RWPE2 (cell line): ENCODE measurements around the gene CNOT6.

Experiments used
- ATAC-seq: fragments of 200-7000 bp; cut with Tn5 transposase; 3 replicates; pipeline ENCODE4 v1.9.1; 2021; ENCODE audit warnings: low read depth
- DNase-seq: peaks from one replicate; pipeline ENCODE4 v3.0.0-alpha.2; 2020; ENCODE audit warnings: low spot score
- H3K27ac ChIP-seq: fragments of 450-650 bp; 2 replicates; pipeline ENCODE4 v1.5.1; 2017; ENCODE audit warnings: mild to moderate bottlenecking; ENCODE audit not compliant: poor library complexity, severe bottlenecking
- H3K27me3 ChIP-seq: fragments of 250-450 bp; sonication (Bioruptor Pico); 2 replicates; pipeline ENCODE4 v1.5.1; 2021; ENCODE audit warnings: mild to moderate bottlenecking, moderate library complexity; ENCODE audit not compliant: insufficient read depth, poor library complexity, severe bottlenecking
- H3K36me3 ChIP-seq: fragments of 250-450 bp; sonication (Bioruptor Pico); 2 replicates; pipeline ENCODE4 v1.5.1; 2020; ENCODE audit warnings: low read depth, mild to moderate bottlenecking, moderate library complexity
- H3K4me1 ChIP-seq: fragments of 250-450 bp; sonication (Bioruptor Pico); 2 replicates; pipeline ENCODE4 v1.5.1; 2021; ENCODE audit warnings: mild to moderate bottlenecking, moderate library complexity; ENCODE audit not compliant: insufficient read depth, poor library complexity, severe bottlenecking
- H3K4me3 ChIP-seq: fragments of 250-450 bp; sonication (Bioruptor Pico); 2 replicates; pipeline ENCODE4 v1.5.1; 2021; ENCODE audit warnings: mild to moderate bottlenecking, moderate library complexity; ENCODE audit not compliant: severe bottlenecking
- H3K9me3 ChIP-seq: fragments of 250-450 bp; sonication (Bioruptor Pico); 2 replicates; pipeline ENCODE4 v1.5.1; 2021; ENCODE audit warnings: mild to moderate bottlenecking, moderate library complexity; ENCODE audit not compliant: severe bottlenecking
- TF ChIP-seq, protein P1 (sequence below): fragments of 450-650 bp; IDR thresholded peaks from one replicate; pipeline ENCODE4 v1.5.1; 2017; ENCODE audit warnings: mild to moderate bottlenecking, moderate library complexity; ENCODE audit not compliant: poor library complexity, severe bottlenecking

CNOT6 gene

DNA sequence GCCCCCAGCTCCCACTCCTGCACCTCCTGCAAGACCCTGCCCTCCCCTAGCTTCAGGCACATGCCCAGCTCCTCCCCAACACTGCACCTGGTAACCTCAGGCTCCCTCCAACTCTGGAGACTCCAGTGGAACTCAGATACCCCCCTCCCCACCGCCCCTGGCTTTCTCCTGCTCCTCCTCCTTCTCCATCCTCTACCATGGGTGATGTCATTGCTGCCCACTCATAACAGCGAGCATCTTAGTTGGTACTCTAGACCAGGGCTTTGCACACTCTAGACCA, 24.7 kb upstream of the CNOT6 start:
- H3K27ac ChIP-seq: no peak overlapping the region
- TF ChIP-seq, protein P1, sequence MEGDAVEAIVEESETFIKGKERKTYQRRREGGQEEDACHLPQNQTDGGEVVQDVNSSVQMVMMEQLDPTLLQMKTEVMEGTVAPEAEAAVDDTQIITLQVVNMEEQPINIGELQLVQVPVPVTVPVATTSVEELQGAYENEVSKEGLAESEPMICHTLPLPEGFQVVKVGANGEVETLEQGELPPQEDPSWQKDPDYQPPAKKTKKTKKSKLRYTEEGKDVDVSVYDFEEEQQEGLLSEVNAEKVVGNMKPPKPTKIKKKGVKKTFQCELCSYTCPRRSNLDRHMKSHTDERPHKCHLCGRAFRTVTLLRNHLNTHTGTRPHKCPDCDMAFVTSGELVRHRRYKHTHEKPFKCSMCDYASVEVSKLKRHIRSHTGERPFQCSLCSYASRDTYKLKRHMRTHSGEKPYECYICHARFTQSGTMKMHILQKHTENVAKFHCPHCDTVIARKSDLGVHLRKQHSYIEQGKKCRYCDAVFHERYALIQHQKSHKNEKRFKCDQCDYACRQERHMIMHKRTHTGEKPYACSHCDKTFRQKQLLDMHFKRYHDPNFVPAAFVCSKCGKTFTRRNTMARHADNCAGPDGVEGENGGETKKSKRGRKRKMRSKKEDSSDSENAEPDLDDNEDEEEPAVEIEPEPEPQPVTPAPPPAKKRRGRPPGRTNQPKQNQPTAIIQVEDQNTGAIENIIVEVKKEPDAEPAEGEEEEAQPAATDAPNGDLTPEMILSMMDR: no peak
- no peak overlapping the region for H3K4me3 ChIP-seq
- H3K27me3 ChIP-seq: no peaks in the 10 kb centered on the region
- H3K36me3 ChIP-seq: no peaks in the 10 kb centered on the region
- no peaks in the 10 kb centered on the region for H3K4me1 ChIP-seq
- DNase-seq (peak; percentile 47), ATAC-seq (no peak)
- no peaks in the 10 kb centered on the region for H3K9me3 ChIP-seq

DNA sequence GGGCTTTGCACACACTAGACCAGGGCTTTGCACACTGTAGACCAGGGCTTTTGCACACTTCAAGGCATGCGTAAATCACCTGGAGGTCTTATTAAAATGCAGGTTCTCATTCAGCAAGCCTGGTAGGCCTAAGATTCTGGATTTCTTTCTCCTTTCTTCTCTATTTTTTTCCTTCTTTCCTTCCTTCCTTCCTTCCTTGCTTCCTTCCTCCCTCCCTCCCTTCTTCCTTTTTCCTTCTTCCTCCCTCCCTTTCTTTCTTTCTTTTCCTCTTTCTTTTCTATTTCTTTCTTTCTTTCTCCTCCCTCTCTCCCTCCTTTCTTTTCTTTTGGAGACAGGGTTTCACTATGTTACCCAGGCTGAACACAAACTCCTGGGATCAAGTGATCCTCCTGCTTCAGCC, 24.3 kb upstream of the CNOT6 start:
- TF ChIP-seq, protein P1: no peak
- H3K9me3 ChIP-seq: no peaks in the 10 kb centered on the region
- H3K4me3 ChIP-seq: no peak overlapping the region
- no peak for DNase-seq
- H3K36me3 ChIP-seq: no peaks in the 10 kb centered on the region
- ATAC-seq: no peak
- no peaks in the 10 kb centered on the region for H3K4me1 ChIP-seq
- H3K27me3 ChIP-seq: no peaks in the 10 kb centered on the region
- no peak overlapping the region for H3K27ac ChIP-seq

DNA sequence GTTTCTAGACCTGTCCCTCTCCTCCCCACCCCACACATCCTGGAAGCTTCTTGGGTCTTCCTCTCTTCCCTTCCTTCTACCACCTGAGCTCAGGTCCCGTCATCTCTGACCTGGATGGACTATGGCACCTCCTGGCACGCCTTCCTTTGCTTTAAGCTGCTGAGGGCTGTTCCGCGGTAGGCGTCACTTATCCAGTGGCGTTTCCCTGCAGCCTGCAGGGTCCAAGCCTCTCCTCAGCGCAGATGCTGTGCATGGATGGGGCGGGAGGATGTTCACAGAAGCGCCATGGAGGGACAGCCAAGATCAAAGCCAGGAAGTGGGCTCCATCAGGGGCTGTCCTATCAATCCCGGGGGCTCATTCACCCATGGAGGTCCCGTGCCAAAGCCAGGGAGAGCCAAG, 23.8 kb upstream of the CNOT6 start:
- TF ChIP-seq, protein P1: no peak
- no peak overlapping the region for H3K27ac ChIP-seq
- no peak overlapping the region for H3K4me3 ChIP-seq
- H3K36me3 ChIP-seq: no peaks in the 10 kb centered on the region
- ATAC-seq: no peak
- H3K27me3 ChIP-seq: no peaks in the 10 kb centered on the region
- no peaks in the 10 kb centered on the region for H3K9me3 ChIP-seq
- DNase-seq: peak; percentile 43
- no peaks in the 10 kb centered on the region for H3K4me1 ChIP-seq

DNA sequence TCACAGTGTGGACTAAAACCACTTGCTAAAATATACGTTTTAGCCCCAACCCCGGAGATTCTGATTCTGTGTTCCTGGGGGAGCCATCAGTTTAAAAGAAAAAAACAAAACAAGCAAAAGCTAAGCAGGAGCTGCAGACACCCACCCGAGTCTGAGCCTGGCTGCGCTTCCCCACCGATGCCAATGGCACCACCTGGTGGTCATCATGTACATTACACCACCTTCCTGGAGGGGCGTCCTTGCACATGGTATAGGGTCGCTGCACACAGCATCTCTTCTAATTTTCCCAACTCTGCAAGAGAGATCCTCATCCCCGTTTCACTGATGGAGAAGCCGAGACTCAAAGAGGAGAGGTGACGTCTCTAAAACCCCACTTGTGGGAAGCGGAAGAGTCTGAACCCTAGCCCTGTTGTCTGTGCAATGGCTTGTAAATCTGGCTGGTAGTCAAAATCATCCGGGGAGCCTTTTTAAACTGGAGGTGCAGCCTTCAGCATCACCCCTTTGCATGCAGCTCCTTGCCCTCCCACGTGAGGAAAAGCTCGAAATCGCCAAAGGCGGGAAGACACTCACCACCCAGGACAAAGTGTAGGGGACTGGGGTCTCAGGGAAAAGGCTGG, 23.1 kb upstream of the CNOT6 start:
- Histone ChIP-seq H3K27me3 (no peaks in the 10 kb centered on the region), H3K27ac (no peak overlapping the region), H3K4me1 (no peaks in the 10 kb centered on the region), H3K9me3 (no peaks in the 10 kb centered on the region), H3K4me3 (no peak overlapping the region), H3K36me3 (no peaks in the 10 kb centered on the region)
- DNase-seq (peak; percentile 57), ATAC-seq (peak; percentile 44; the same call in 1 of the 3 replicates)
- TF ChIP-seq, protein P1: peak; percentile 98

DNA sequence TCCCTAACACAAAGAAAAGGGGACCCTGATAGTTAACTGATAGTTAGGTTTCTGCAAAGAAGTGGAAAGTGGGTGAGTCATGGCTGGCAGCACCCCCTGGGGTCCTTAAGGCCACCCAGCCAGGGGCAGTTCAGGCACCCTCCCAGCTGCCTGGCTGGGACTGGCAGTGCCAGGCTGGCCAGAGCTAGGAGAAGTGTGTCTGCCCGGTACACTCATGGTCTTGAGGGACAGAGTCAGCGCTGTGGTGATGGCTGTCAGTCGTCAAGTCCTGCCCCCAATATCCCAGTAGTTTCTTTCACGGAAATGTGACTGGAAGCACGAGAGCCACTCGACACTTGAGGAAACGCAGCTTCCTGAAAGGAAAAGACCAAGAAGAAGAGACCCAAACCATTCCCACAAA, 22.3 kb upstream of the CNOT6 start:
- TF ChIP-seq, protein P1: no peak
- H3K4me3 ChIP-seq: no peak overlapping the region
- H3K27ac ChIP-seq: no peak overlapping the region
- H3K4me1 ChIP-seq: no peaks in the 10 kb centered on the region
- DNase-seq (peak; percentile 33), ATAC-seq (no peak)
- no peaks in the 10 kb centered on the region for H3K9me3 ChIP-seq
- no peaks in the 10 kb centered on the region for H3K36me3 ChIP-seq
- H3K27me3 ChIP-seq: no peaks in the 10 kb centered on the region
